CD4-positive, alpha-beta T cell treated with Interleukin-15 for 1 hour (primary cell): ENCODE results near the gene ZNF385B.
"Not testable (repeated sequence)": the region's sequence is repeated elsewhere in the genome, so short reads cannot be mapped to it uniquely, and the experiment has no call there.

Experiments used
- DNase-seq: peaks from one replicate; pipeline ENCODE4 v3.0.0-alpha.2; 2020

Gene ZNF385B

GRCh38 chr2:179467960-179468359 lies 393.5 kb downstream of the ZNF385B start:
- no peak for DNase-seq

DNA sequence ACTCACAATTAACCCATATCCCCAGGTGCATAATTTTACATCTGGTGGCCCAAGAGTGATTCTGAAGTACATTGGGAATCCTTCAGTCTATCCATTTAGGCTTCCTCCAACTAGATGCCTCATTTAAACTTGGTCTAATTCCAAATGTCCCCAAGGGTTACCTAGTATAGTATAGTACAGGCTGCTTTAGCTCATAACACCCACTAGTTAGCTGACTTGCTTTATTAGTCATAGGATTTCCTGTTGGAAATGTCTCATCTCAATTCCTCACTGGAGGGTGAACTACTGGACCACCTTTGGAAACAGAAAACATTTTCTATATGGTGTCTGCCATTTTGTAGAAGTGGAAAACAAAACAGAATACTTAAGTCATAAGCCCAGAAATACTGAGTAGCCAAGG lies 394.3 kb downstream of the ZNF385B start:
- no peak for DNase-seq

- DNase-seq: no peak
Measured at GRCh38 chr2:179461420-179461819, 400.0 kb downstream of the ZNF385B start.

GRCh38 chr2:179460181-179460929 lies 401.1 kb downstream of the ZNF385B start:
- DNase-seq: no peak

- not testable (repeated sequence) for DNase-seq
Measured at GRCh38 chr2:179458113-179458512, 403.3 kb downstream of the ZNF385B start.

- DNase-seq: no peak
Measured at GRCh38 chr2:179455824-179456223, 405.6 kb downstream of the ZNF385B start.

DNA sequence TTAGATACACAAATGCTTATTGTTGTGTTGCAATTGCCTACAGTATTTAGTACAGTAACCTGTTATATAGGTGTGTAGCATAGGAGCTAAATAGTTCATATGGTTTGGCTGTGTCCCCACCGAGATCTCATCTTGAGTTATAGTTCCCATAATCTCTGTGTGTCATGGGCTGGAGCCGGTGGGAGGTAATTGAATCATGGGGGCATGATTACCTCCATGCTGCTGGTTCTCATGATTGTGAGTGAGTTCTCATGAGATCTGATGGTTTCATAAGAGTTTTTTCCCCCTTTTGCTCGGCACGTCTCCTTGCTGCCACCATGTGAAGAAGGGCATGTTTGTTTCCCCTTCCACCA lies 406.3 kb downstream of the ZNF385B start:
- DNase-seq: no peak

- no peak for DNase-seq
Measured at GRCh38 chr2:179454443-179455171, 406.8 kb downstream of the ZNF385B start.

DNA sequence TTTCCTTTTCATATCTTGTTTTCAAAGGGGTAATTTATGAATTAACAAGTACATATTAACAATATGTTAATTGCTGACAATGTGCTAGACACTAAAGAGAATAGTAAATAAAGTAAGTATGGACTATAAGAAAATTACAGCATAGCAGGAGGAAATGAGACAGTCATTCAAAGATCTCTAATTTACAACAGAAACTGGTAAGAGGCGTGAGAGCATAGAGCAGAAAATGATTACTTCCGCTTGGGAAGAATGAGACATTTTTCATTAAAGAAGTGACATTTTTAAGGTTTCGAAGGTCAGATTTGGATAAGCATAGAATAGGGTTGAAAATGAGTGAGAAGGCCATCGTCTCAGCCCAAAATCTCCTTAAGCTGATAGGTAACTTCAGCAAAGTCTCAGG lies 412.4 kb downstream of the ZNF385B start:
- DNase-seq: no peak

DNA sequence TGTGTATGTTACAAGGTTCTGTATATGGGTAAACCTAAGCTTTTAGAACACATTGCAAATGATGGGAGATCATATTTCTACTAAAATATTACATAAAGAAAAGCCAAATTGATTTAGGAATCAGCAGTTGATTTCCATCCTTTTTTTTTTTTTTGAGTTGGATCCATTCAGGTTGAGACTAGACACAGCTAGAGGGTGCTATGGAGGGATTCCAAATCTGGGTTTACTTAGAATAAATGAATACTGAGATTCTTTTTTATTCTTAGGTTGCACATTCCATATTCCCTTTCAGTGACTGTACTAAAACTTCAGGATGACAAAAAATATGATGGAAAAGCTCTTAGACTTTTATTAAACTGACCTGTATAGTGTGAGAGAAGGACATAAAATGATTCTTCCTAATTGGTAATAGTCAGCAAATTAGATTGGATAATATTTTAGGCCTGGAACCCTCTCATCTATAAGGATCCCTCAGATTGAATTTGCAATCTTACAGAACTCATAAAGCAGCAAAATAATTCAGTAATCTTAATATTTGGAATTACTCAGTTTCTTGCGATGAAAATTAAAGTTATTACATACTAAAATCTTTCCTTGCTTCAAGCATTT lies 413.5 kb downstream of the ZNF385B start:
- no peak for DNase-seq

DNA sequence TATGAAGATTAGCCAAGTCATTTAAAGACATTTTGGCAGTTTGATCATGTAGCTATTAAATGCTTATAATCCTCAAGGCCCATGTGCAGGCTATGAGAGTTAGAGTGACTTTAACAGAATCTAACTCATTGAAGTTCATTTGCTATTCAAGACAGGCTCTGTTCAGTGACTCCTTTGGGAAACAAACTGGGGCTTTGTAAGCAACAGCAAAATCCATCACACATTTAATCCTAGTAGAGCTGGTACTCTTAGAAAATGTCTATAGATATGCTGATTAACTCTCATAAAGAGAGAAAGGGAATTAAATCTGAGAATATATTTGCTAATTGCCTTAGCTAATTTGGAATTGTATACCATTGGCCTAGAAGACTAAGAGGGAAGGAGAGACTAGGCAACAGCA lies 414.0 kb downstream of the ZNF385B start:
- no peak for DNase-seq

- no peak for DNase-seq
Measured at GRCh38 chr2:179446476-179447141, 414.8 kb downstream of the ZNF385B start.

GRCh38 chr2:179444056-179444455 lies 417.4 kb downstream of the ZNF385B start:
- DNase-seq: no peak

GRCh38 chr2:179443180-179443579 lies 418.2 kb downstream of the ZNF385B start:
- DNase-seq: no peak

GRCh38 chr2:179442206-179442605 lies 419.2 kb downstream of the ZNF385B start:
- DNase-seq: no peak

GRCh38 chr2:179441551-179441950 lies 419.9 kb downstream of the ZNF385B start:
- no peak for DNase-seq

DNA sequence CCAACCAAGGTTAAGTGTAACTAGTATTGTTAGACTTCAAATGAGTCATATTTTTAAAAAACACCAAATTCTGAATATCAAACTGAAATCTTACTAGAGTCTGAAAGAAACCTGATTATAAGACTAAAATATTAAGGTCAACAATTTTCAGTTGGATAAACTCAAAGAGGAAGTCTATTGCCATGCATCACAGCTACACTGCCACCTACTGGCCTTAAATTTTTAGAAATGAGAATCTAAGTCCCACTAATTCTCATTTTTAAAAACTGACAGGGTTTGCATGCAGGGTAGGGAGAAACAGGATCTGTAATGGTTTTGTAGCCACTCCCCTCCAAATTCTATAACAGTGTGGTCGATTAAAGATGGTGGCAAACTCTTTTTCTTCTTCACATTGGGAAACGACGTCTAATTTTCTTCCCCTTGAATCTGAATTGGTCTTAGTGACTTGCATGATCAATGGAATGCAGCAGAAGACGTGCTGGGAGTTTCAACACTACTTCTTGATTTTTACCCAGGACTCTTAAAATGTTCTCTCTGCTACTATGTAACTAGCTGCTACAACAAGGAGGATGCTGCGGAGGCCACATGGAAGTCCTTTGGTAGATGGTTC lies 420.7 kb downstream of the ZNF385B start:
- DNase-seq: no peak

GRCh38 chr2:179438654-179439053 lies 422.8 kb downstream of the ZNF385B start:
- DNase-seq: no peak

GRCh38 chr2:179437430-179437829 lies 424.0 kb downstream of the ZNF385B start:
- no peak for DNase-seq

DNA sequence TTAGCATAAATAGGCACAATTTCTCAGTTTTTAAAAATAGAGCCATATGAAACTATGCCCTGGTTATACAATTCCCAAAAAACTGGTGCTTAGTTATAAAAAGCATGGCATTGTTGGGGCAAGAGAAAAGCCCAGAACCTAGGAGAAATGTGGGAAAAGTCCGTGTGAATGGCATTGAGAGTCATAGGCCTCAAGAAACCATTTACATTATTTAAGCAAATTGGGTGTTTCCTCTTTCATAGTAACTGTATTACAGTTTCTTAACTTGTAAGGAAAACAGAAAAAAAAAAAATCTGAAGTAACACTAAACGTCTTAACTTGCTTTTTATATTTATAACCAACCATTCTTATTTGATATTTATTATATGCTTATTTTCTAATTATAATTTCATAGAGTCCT lies 425.8 kb downstream of the ZNF385B start:
- no peak for DNase-seq

- no peak for DNase-seq
Measured at GRCh38 chr2:179435000-179435399, 426.4 kb downstream of the ZNF385B start.

DNA sequence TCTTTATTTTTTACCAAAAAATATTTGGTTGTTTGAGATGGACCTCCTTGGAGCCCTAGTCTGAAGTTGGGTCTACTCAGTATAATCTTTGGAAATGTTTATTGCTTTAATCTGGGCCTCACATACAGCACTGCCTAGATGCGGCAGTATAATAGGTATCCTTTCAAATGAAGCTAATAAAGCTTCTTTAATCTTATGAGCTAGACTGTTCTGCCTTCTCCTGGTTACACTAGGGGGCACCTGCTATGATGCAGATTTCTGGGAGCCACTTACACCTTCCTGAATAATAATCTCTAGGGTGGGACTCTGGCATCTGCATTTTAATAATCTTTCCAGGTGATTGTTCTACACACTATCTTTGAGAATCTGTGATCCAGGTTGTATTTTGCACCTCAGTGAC lies 427.1 kb downstream of the ZNF385B start:
- DNase-seq: no peak

DNA sequence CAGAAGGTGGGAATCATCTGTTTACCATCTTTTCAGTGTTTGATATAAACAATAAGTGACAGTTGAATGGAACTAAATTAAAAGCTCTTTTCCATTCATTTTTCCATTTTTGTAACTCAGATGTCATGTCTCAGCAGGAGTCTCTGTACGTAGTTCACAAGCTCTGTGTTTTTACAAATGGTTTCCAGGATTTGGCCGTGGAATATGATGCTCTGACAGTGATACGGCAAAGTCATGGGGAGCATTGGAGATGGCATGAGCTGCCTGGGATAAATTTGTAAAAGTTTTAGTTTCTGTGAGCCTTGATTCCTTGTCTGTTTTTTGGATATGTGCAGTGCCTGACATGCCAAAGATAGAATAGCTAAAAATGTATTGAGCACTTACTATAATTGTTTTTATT lies 428.7 kb downstream of the ZNF385B start:
- no peak for DNase-seq
